GM23338 (cell line): ENCODE data around the gene SLC12A6. TPM values are rescaled to one million over a fixed set of nuclear protein-coding genes. Genes with fewer than 3 reads are reported as not detected.

ENCODE experiments used
- ATAC-seq: fragments of 200-7000 bp; cut with Tn5 transposase; 3 replicates; pipeline ENCODE4 v1.9.1; 2020
- DNase-seq: peaks from one replicate; pipeline ENCODE4 v3.0.0-alpha.2; 2015; ENCODE audit warnings: low spot score
- H2AFZ ChIP-seq: fragments of 200-600 bp; sonication (generic); 2 replicates; pipeline ENCODE4 v1.8.0; 2016; ENCODE audit warnings: antibody characterized with exemption, mild to moderate bottlenecking, moderate library complexity
- H3F3A ChIP-seq: fragments of 200-600 bp; sonication (generic); replicated peaks from 2 replicates; pipeline ENCODE4 v1.8.0; 2017; ENCODE audit warnings: antibody characterized with exemption, mixed run types, low read depth
- H3K27ac ChIP-seq: fragments of 200-600 bp; sonication (generic); 2 replicates; pipeline ENCODE4 v1.6.1; 2016; ENCODE audit warnings: low read depth
- H3K27me3 ChIP-seq: fragments of 200-600 bp; sonication (generic); 2 replicates; pipeline ENCODE4 v1.8.0; 2016; ENCODE audit warnings: mild to moderate bottlenecking, mixed run types, moderate library complexity; ENCODE audit not compliant: insufficient read depth
- H3K36me3 ChIP-seq: fragments of 200-600 bp; sonication (generic); 2 replicates; pipeline ENCODE4 v1.8.0; 2016; ENCODE audit warnings: mild to moderate bottlenecking; ENCODE audit not compliant: insufficient read depth
- H3K4me1 ChIP-seq: fragments of 200-600 bp; sonication (generic); 2 replicates; pipeline ENCODE4 v1.8.0; 2016; ENCODE audit warnings: mild to moderate bottlenecking, moderate library complexity; ENCODE audit not compliant: insufficient read depth
- H3K4me2 ChIP-seq: fragments of 200-600 bp; sonication (generic); 2 replicates; pipeline ENCODE4 v1.7.1; 2017; ENCODE audit warnings: mixed run types
- H3K4me3 ChIP-seq: fragments of 200-600 bp; sonication (generic); 2 replicates; pipeline ENCODE4 v1.6.1; 2016; ENCODE audit warnings: mixed run types
- H3K79me2 ChIP-seq: fragments of 200-600 bp; sonication (generic); replicated peaks from 2 replicates; pipeline ENCODE4 v1.8.0; 2017; ENCODE audit warnings: mild to moderate bottlenecking; ENCODE audit not compliant: insufficient read depth
- H3K9me2 ChIP-seq: fragments of 200-600 bp; sonication (generic); 2 replicates; pipeline ENCODE4 v1.8.0; 2017; ENCODE audit not compliant: insufficient read depth
- H4K20me1 ChIP-seq: fragments of 200-600 bp; sonication (generic); replicated peaks from 2 replicates; pipeline ENCODE4 v1.8.0; 2017; ENCODE audit warnings: mild to moderate bottlenecking; ENCODE audit not compliant: insufficient read depth
- H3K27ac Mint-ChIP-seq: 2 replicates; pipeline ENCODE4 v1.8.0; 2020; ENCODE audit warnings: inconsistent platforms, mild to moderate bottlenecking, moderate library complexity, mixed read lengths
- H3K27me3 Mint-ChIP-seq: 3 replicates; pipeline ENCODE4 v1.8.0; 2022; ENCODE audit warnings: low read depth, mild to moderate bottlenecking, moderate library complexity, mixed read lengths, inconsistent platforms; ENCODE audit not compliant: insufficient read depth, poor library complexity
- H3K36me3 Mint-ChIP-seq: 3 replicates; pipeline ENCODE4 v1.8.0; 2021; ENCODE audit warnings: low read depth, mild to moderate bottlenecking, inconsistent platforms, moderate library complexity, mixed read lengths
- H3K4me1 Mint-ChIP-seq: 3 replicates; pipeline ENCODE4 v1.8.0; 2020; ENCODE audit warnings: mild to moderate bottlenecking, inconsistent platforms, mixed read lengths
- H3K4me3 Mint-ChIP-seq: 3 replicates; pipeline ENCODE4 v1.8.0; 2021; ENCODE audit warnings: moderate library complexity, mild to moderate bottlenecking, inconsistent platforms, mixed read lengths
- H3K9me3 Mint-ChIP-seq: 3 replicates; pipeline ENCODE4 v1.8.0; 2020; ENCODE audit warnings: moderate library complexity, mild to moderate bottlenecking, inconsistent platforms, mixed read lengths
- CTCF ChIP-seq, 2 experiments: fragments of 200-600 bp in 1 of 2; sonication (generic) in 1 of 2; conservative IDR thresholded peaks; 2 replicates each; pipeline versions ENCODE4 v1.5.1 to v1.6.1; 2016 to 2017; ENCODE audit warnings: antibody characterized with exemption in 2 of 2, low read depth in 2 of 2, mild to moderate bottlenecking in 2 of 2, moderate library complexity in 1 of 2
- EZH2 ChIP-seq: fragments of 200-600 bp; sonication (generic); IDR thresholded peaks from one replicate; pipeline ENCODE4 v1.8.0; 2017; ENCODE audit warnings: antibody characterized with exemption, mild to moderate bottlenecking, low read depth; ENCODE audit not compliant: unreplicated experiment
- JUNB ChIP-seq: IDR thresholded peaks from one replicate; pipeline ENCODE4 v1.6.1; 2016; ENCODE audit warnings: antibody characterized with exemption; ENCODE audit not compliant: unreplicated experiment
- STAT1 ChIP-seq: IDR thresholded peaks from one replicate; pipeline ENCODE4 v1.6.1; 2016; ENCODE audit warnings: antibody characterized with exemption; ENCODE audit not compliant: unreplicated experiment
- ZNF114 ChIP-seq: fragments of 250-450 bp; sonication (Bioruptor Pico); IDR thresholded peaks from 2 replicates; pipeline ENCODE4 v1.5.0; 2020; ENCODE audit warnings: mild to moderate bottlenecking, moderate library complexity
- polyA plus RNA-seq: library from polyadenylated mRNA; unstranded; fragments of >200 nt; fragmentation: Nextera tagmentation; extraction: Ambion mirVana; gene quantifications from 2 replicates; pipeline ENCODE4 v1.2.1, GENCODE V29; 2016
- total RNA-seq: library from RNA; depleted of rRNA; stranded (reverse); fragments of >200 nt; shearing (Covaris generic); gene quantifications from 2 replicates; pipeline ENCODE4 v1.2.3, GENCODE V29; 2014
- TF ChIP-seq, protein P1 (sequence below): IDR thresholded peaks from one replicate; pipeline ENCODE4 v1.6.1; 2018; ENCODE audit warnings: antibody characterized with exemption; ENCODE audit not compliant: unreplicated experiment
- TF ChIP-seq, protein P2 (sequence below): IDR thresholded peaks from 2 replicates; pipeline ENCODE4 v1.6.1; 2016; ENCODE audit warnings: antibody characterized with exemption

SLC12A6 gene
- total and polyA plus RNA-seq, 2 experiments from 2014 or later: 2.4 to 14.1 TPM

GRCh38 chr15:34217587-34218225 lies 119.9 kb downstream of the SLC12A6 start (continued):
- TF ChIP-seq, protein P1, sequence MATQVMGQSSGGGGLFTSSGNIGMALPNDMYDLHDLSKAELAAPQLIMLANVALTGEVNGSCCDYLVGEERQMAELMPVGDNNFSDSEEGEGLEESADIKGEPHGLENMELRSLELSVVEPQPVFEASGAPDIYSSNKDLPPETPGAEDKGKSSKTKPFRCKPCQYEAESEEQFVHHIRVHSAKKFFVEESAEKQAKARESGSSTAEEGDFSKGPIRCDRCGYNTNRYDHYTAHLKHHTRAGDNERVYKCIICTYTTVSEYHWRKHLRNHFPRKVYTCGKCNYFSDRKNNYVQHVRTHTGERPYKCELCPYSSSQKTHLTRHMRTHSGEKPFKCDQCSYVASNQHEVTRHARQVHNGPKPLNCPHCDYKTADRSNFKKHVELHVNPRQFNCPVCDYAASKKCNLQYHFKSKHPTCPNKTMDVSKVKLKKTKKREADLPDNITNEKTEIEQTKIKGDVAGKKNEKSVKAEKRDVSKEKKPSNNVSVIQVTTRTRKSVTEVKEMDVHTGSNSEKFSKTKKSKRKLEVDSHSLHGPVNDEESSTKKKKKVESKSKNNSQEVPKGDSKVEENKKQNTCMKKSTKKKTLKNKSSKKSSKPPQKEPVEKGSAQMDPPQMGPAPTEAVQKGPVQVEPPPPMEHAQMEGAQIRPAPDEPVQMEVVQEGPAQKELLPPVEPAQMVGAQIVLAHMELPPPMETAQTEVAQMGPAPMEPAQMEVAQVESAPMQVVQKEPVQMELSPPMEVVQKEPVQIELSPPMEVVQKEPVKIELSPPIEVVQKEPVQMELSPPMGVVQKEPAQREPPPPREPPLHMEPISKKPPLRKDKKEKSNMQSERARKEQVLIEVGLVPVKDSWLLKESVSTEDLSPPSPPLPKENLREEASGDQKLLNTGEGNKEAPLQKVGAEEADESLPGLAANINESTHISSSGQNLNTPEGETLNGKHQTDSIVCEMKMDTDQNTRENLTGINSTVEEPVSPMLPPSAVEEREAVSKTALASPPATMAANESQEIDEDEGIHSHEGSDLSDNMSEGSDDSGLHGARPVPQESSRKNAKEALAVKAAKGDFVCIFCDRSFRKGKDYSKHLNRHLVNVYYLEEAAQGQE: no peak
- no peak for TF ChIP-seq STAT1
- TF ChIP-seq, protein P2, sequence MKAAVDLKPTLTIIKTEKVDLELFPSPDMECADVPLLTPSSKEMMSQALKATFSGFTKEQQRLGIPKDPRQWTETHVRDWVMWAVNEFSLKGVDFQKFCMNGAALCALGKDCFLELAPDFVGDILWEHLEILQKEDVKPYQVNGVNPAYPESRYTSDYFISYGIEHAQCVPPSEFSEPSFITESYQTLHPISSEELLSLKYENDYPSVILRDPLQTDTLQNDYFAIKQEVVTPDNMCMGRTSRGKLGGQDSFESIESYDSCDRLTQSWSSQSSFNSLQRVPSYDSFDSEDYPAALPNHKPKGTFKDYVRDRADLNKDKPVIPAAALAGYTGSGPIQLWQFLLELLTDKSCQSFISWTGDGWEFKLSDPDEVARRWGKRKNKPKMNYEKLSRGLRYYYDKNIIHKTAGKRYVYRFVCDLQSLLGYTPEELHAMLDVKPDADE: no peak
- no peak for TF ChIP-seq ZNF114 (CRISPR knock-in tag)
- TF ChIP-seq EZH2: no peak
- TF ChIP-seq JUNB: no peak
- TF ChIP-seq CTCF (conservative IDR thresholded peaks at IDR 0.05; ENCODE audit: low read depth in 2 of 2): no peak

GRCh38 chr15:34216527-34217270 lies 120.9 kb downstream of the SLC12A6 start:
- Histone ChIP-seq H2AFZ (no peak overlapping the region), H3K79me2 (no peaks in the 10 kb centered on the region), H3K27me3 (no peaks in the 10 kb centered on the region), H3K27ac (no peak overlapping the region), H3K36me3 (no peaks in the 10 kb centered on the region), H3K9me2 (no peaks in the 10 kb centered on the region), H3K4me1 (peaks cover 31% of the 10 kb centered on the region), H4K20me1 (no peaks in the 10 kb centered on the region), H3F3A (no peaks in the 10 kb centered on the region), H3K4me2 (no peak overlapping the region), H3K4me3 (no peak overlapping the region)
- no peak overlapping the region for H3K27ac Mint-ChIP-seq
- peaks cover 3% of the 10 kb centered on the region for H3K27me3 Mint-ChIP-seq
- no peaks in the 10 kb centered on the region for H3K9me3 Mint-ChIP-seq
- ATAC-seq (no peak), DNase-seq (no peak)
- no peaks in the 10 kb centered on the region for H3K36me3 Mint-ChIP-seq
- H3K4me1 Mint-ChIP-seq: peaks cover 41% of the 10 kb centered on the region
- H3K4me3 Mint-ChIP-seq: no peak overlapping the region
- TF ChIP-seq CTCF (conservative IDR thresholded peaks at IDR 0.05; ENCODE audit: low read depth in 2 of 2): no peak
- TF ChIP-seq, protein P2: no peak
